Neuronal stem cell (in vitro differentiated cells): ENCODE results near the gene FETUB.
A peak's percentile ranks its signal among the peaks of the same experiment; 100 is the strongest.

Source experiments
- DNase-seq: peaks from one replicate; pipeline ENCODE4 v3.0.0-alpha.2; 2013; ENCODE audit warnings: low spot score
- H2AFZ ChIP-seq: one replicate; pipeline ENCODE4 v1.6.1; 2013; ENCODE audit warnings: mild to moderate bottlenecking, low read length, inconsistent platforms
- H2AK5ac ChIP-seq: 2 replicates; pipeline ENCODE4 v1.6.1; 2013; ENCODE audit warnings: low read depth, mild to moderate bottlenecking, inconsistent platforms, low read length, moderate library complexity, mixed read lengths
- H2BK120ac ChIP-seq: 2 replicates; pipeline ENCODE4 v1.6.1; 2013; ENCODE audit warnings: low read depth, mild to moderate bottlenecking, inconsistent platforms, low read length, moderate library complexity, mixed read lengths
- H2BK12ac ChIP-seq: one replicate; pipeline ENCODE4 v1.6.1; 2013; ENCODE audit warnings: low read length, inconsistent platforms
- H2BK15ac ChIP-seq: 2 replicates; pipeline ENCODE4 v1.6.1; 2013; ENCODE audit warnings: mild to moderate bottlenecking, low read length, inconsistent platforms, mixed read lengths
- H2BK5ac ChIP-seq: one replicate; pipeline ENCODE4 v1.6.1; 2013; ENCODE audit warnings: inconsistent platforms, mild to moderate bottlenecking, low read length, moderate library complexity
- H3K14ac ChIP-seq: one replicate; pipeline ENCODE4 v1.6.1; 2013; ENCODE audit warnings: low read length, inconsistent platforms
- H3K18ac ChIP-seq: 2 replicates; pipeline ENCODE4 v1.6.1; 2013; ENCODE audit warnings: low read length, inconsistent platforms
- H3K23ac ChIP-seq: 2 replicates; pipeline ENCODE4 v1.6.1; 2013; ENCODE audit warnings: low read depth, mild to moderate bottlenecking, mixed read lengths, low read length, inconsistent platforms; ENCODE audit not compliant: poor library complexity
- H3K27ac ChIP-seq: replicated peaks from 3 replicates; pipeline ENCODE4 v1.5.1; 2013; ENCODE audit warnings: low read length, inconsistent platforms
- H3K27me3 ChIP-seq, 3 experiments: 2 replicates each; pipeline ENCODE4 v1.6.1; 2013; ENCODE audit warnings: low read length in 3 of 3, mild to moderate bottlenecking in 2 of 3, inconsistent platforms in 1 of 3, low read depth in 1 of 3, mixed read lengths in 1 of 3, moderate library complexity in 1 of 3; ENCODE audit not compliant: control insufficient read depth in 3 of 3, insufficient read depth in 3 of 3
- H3K36me3 ChIP-seq, 2 donors: replicated peaks in 1 of 2; 2 replicates each; pipeline ENCODE4 v1.6.1; 2013; ENCODE audit warnings: low read length in 2 of 2; ENCODE audit not compliant: control insufficient read depth in 2 of 2, insufficient read depth in 2 of 2
- H3K4ac ChIP-seq: 2 replicates; pipeline ENCODE4 v1.6.1; 2013; ENCODE audit warnings: inconsistent platforms, mild to moderate bottlenecking, low read length, moderate library complexity
- H3K4me1 ChIP-seq, 2 donors: 1 replicate in 1 of 2; 2 replicates in 1 of 2; pipeline ENCODE4 v1.6.1; 2013; ENCODE audit warnings: low read length in 2 of 2, low read depth in 1 of 2; ENCODE audit not compliant: control insufficient read depth in 2 of 2, insufficient read depth in 1 of 2
- H3K4me2 ChIP-seq: one replicate; pipeline ENCODE4 v1.6.1; 2013; ENCODE audit warnings: mild to moderate bottlenecking, low read length, inconsistent platforms; ENCODE audit not compliant: insufficient read depth, poor library complexity, severe bottlenecking
- H3K4me3 ChIP-seq, 2 donors: 2 replicates each; pipeline ENCODE4 v1.5.1; 2013; ENCODE audit warnings: low read length in 2 of 2, mild to moderate bottlenecking in 2 of 2, inconsistent platforms in 1 of 2, moderate library complexity in 1 of 2
- H3K79me1 ChIP-seq: one replicate; pipeline ENCODE4 v1.6.1; 2013; ENCODE audit warnings: low read depth, mild to moderate bottlenecking, inconsistent platforms, low read length, moderate library complexity
- H3K9ac ChIP-seq: one replicate; pipeline ENCODE4 v1.6.1; 2013; ENCODE audit warnings: mild to moderate bottlenecking, low read depth, low read length, inconsistent platforms; ENCODE audit not compliant: poor library complexity
- H3K9me3 ChIP-seq, 2 donors: replicated peaks in 1 of 2; 2 replicates each; pipeline versions ENCODE3 to v1.6.1; 2013; ENCODE audit warnings: low read length in 2 of 2, mild to moderate bottlenecking in 2 of 2, inconsistent platforms in 1 of 2, low read depth in 1 of 2, mixed read lengths in 1 of 2, moderate library complexity in 1 of 2; ENCODE audit not compliant: control insufficient read depth in 2 of 2, insufficient read depth in 1 of 2
- H4K8ac ChIP-seq: one replicate; pipeline ENCODE4 v1.6.1; 2013; ENCODE audit warnings: low read depth, mild to moderate bottlenecking, inconsistent platforms, low read length, moderate library complexity
- H4K91ac ChIP-seq: one replicate; pipeline ENCODE4 v1.6.1; 2013; ENCODE audit warnings: low read length, low read depth, mild to moderate bottlenecking, inconsistent platforms; ENCODE audit not compliant: poor library complexity
- WGBS, 2 donors: extraction: QIAGEN DNeasy Blood & Tissue Kit; methylation state at CpG; one replicate each; pipeline ENCODE4 v1.1.7; 2013; ENCODE audit warnings: missing lambda C conversion rate in 2 of 2, mixed read lengths in 1 of 2; ENCODE audit not compliant: insufficient read length in 2 of 2, insufficient replicate concordance in 1 of 2; ENCODE audit errors: extremely low coverage in 2 of 2; 5-methylcytosine and 5-hydroxymethylcytosine counted together

Gene FETUB

DNA sequence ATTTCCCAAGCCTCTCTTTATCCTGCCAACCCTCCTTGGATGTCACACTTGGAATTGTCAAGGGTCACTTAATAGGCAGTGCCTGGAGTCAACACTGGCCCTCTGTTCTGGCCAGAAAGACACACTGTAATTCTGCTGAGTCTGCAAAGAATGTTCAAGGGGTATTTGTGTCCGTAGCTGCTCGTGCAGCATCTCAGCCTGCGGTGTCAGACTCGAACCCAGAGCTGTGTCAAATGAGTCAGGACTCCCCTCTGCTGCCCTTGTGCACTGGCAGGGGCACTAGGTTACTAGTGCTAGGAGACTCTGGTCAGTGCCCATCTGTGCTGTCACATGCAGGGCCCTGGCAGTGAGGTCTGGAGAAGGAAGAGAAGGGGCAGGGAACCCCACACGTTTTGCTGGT, 28.1 kb upstream of the FETUB start:
- H3K36me3 ChIP-seq: no peaks in the 10 kb centered on the region
- no peak for DNase-seq
- no peak overlapping the region for H3K9ac ChIP-seq
- H2BK15ac ChIP-seq: no peak overlapping the region
- no peak overlapping the region for H4K91ac ChIP-seq
- peaks cover 0 to 18% (median 0%) of the 10 kb centered on the region in 3 experiments for H3K27me3 ChIP-seq
- H3K14ac ChIP-seq: no peak overlapping the region
- H3K4ac ChIP-seq: no peak overlapping the region
- WGBS, 2 donors: no CpG with 5 or more reads among the region's 5 CpGs
- H2AK5ac ChIP-seq: no peak overlapping the region
- no peak overlapping the region for H3K4me3 ChIP-seq
- H3K4me1 ChIP-seq: no peaks in the 10 kb centered on the region
- no peak overlapping the region for H3K23ac ChIP-seq
- no peak overlapping the region for H2BK120ac ChIP-seq
- H2BK12ac ChIP-seq: no peak overlapping the region
- no peak overlapping the region for H2BK5ac ChIP-seq
- no peak overlapping the region for H3K27ac ChIP-seq
- H3K4me2 ChIP-seq: no peak overlapping the region
- no peaks in the 10 kb centered on the region for H3K79me1 ChIP-seq
- no peak overlapping the region for H4K8ac ChIP-seq
- no peak overlapping the region for H2AFZ ChIP-seq
- H3K18ac ChIP-seq: no peak overlapping the region
- H3K9me3 ChIP-seq: no peaks in the 10 kb centered on the region

DNA sequence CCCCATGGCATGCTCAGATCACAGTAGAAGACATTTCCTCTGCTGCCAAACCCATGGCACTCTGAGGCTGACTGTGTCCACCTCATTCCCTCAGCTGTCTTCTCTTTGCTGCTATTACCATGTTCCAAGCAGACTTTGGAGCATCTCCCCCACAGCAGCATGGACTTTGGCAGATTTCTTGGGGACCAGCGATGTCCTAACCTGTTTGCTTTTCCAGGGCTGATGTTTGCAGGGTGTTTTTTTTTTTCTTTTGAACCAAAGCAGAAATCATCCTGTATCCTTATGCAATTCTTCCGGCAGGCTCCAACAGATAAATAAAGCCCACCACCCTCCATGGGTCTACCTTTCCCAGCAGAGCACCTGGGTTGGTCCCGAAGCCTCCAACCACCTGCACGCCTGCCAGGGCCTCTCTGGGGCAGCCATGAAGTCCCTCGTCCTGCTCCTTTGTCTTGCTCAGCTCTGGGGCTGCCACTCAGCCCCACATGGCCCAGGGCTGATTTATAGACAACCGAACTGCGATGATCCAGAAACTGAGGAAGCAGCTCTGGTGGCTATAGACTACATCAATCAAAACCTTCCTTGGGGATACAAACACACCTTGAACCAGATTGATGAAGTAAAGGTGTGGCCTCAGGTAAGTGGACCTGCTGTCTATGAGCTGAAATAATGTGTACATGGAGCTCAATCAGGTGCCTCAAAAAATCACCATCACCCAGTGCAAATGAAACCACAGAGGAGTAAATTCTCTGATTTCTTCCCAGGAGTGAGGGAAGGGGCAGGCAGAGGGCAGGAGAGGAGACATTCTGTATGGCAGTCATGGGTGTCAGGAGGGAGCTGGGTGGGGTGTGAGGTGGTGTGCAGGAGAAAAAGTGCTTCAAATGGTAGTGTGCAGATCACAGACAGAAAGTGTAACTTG, 27.2 kb upstream of the FETUB start, which contains the start of gene AHSG:
TSS of gene AHSG (plus strand) at position 340 of the 916 bp plus-strand sequence. CDS start at position 422, 82 bp downstream.
- Histone ChIP-seq H2AK5ac (no peak within 1 kb of the TSS), H3K4me3 (no peak within 1 kb of the TSS), H3K4ac (no peak within 1 kb of the TSS), H2AFZ (no peak within 1 kb of the TSS), H2BK5ac (no peak within 1 kb of the TSS), H3K4me1 (no peaks in the 10 kb centered on the region), H4K91ac (no peak within 1 kb of the TSS), H2BK12ac (no peak within 1 kb of the TSS), H3K79me1 (no peaks in the 10 kb centered on the region), H3K18ac (no peak within 1 kb of the TSS), H3K4me2 (no peak within 1 kb of the TSS), H3K27ac (no peak within 1 kb of the TSS), H3K36me3 (no peaks in the 10 kb centered on the region), H4K8ac (no peak within 1 kb of the TSS), H2BK15ac (no peak within 1 kb of the TSS), H3K14ac (no peak within 1 kb of the TSS), H3K9me3 (no peaks in the 10 kb centered on the region), H3K9ac (no peak within 1 kb of the TSS), H2BK120ac (no peak within 1 kb of the TSS), H3K23ac (no peak within 1 kb of the TSS), H3K27me3 (peaks cover 0 to 28% (median 0%) of the 10 kb centered on the region in 3 experiments)
- DNase-seq: no peak
- no CpG with 5 or more reads among the region's 7 CpGs for WGBS, 2 donors

- no peak overlapping the region for H2BK5ac ChIP-seq
- H3K4me2 ChIP-seq: no peak overlapping the region
- H3K9ac ChIP-seq: no peak overlapping the region
- H2BK120ac ChIP-seq: no peak overlapping the region
- H3K4me1 ChIP-seq: no peaks in the 10 kb centered on the region
- no peak overlapping the region for H2BK12ac ChIP-seq
- no peak overlapping the region for H3K18ac ChIP-seq
- H3K27ac ChIP-seq: no peak overlapping the region
- H3K23ac ChIP-seq: no peak overlapping the region
- H3K4me3 ChIP-seq: no peak overlapping the region
- no peaks in the 10 kb centered on the region for H3K79me1 ChIP-seq
- H3K36me3 ChIP-seq: no peaks in the 10 kb centered on the region
- H3K14ac ChIP-seq: no peak overlapping the region
- H3K27me3 ChIP-seq: peaks cover 0 to 35% (median 0%) of the 10 kb centered on the region in 3 experiments
- no peak overlapping the region for H3K4ac ChIP-seq
- no peak overlapping the region for H2BK15ac ChIP-seq
- no peaks in the 10 kb centered on the region for H3K9me3 ChIP-seq
- H4K91ac ChIP-seq: no peak overlapping the region
- H2AK5ac ChIP-seq: no peak overlapping the region
- no peak overlapping the region for H4K8ac ChIP-seq
- no peak overlapping the region for H2AFZ ChIP-seq
- DNase-seq: no peak
- no CpG with 5 or more reads among the region's 4 CpGs for whole genome bisulfite sequencing, 2 donors
Measured at GRCh38 chr3:186613637-186614265, 26.4 kb upstream of the FETUB start.

- Histone ChIP-seq H3K9me3 (no peaks in the 10 kb centered on the region), H4K8ac (no peak overlapping the region), H2BK12ac (no peak overlapping the region), H3K4ac (no peak overlapping the region), H4K91ac (no peak overlapping the region), H2AK5ac (no peak overlapping the region), H3K4me3 (no peak overlapping the region), H3K4me1 (no peaks in the 10 kb centered on the region), H3K14ac (no peak overlapping the region), H3K27ac (no peak overlapping the region), H3K27me3 (peaks cover 0 to 36% (median 0%) of the 10 kb centered on the region in 3 experiments), H3K36me3 (no peaks in the 10 kb centered on the region), H2AFZ (peak overlapping the region; percentile 69), H3K79me1 (no peaks in the 10 kb centered on the region), H3K9ac (no peak overlapping the region), H2BK5ac (no peak overlapping the region), H2BK15ac (no peak overlapping the region), H3K18ac (no peak overlapping the region), H3K4me2 (no peak overlapping the region), H2BK120ac (no peak overlapping the region), H3K23ac (no peak overlapping the region)
- DNase-seq: no peak
- WGBS, 2 donors: no CpG with 5 or more reads among the region's 6 CpGs
Measured at GRCh38 chr3:186614266-186614596, 26.0 kb upstream of the FETUB start.
